ENCODE measurements around the gene DPEP3.
"Not testable (repeated sequence)": the region's sequence is repeated elsewhere in the genome, so short reads cannot be mapped to it uniquely, and the experiment has no call there.

The DPEP3 gene

GRCh38 chr16:67979955-67980678, at the start of gene DPEP3:
Gene DPEP3 (minus strand): TSS chr16:67980499. CDS start chr16:67980380, 119 bp downstream.
- intact Hi-C loops (cut with DNase I), result no loop called here
- no peak for DNase-seq

- no peak for DNase-seq
- intact Hi-C loops (cut with DNase I), result no loop called here
Observed at GRCh38 chr16:68028996-68029395, 48.7 kb upstream of the DPEP3 start.

DNA sequence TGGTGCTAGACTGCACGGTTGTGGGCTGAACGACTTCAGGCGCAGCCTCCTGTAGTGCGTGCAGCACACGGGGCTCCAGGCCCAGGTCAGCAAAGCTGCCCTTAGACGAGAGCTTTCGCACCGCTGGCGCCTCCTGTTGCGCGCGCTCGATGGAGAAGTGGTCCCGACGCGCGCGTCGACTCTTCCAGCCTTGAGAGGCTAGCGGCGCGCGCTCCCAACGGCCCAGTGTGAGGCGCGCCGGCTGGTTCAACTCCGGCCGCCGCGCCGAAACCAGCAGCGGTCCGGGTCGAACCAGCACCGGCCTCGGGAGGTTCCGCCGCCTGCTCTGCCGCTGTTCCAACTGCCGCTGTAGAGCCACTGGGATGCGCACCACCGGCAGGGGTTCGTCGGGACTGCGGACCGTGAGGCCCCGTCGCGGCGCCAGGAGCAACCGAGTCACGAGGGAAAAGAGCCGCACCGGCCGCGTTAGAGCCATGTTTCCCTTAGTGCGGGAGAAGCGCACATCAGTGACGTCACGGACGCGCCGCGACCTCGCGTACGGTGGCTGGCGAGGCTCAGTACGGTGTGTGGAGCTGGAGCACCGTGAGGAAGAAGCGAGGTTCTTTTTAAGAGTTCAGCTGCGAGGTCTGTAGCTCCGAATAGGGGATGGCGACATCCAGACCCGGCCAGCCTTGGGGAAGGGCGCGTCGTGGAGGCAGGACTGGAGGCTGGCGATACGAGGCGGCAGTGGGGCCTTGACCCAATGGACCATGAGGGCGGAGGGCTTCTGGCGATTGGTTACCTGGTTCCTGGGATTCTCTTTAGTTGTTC, 42.6 kb upstream of the DPEP3 start, which contains the start of the genes DDX28 and DUS2:
TSS of gene DDX28 (minus strand) at position 505 of the 810 bp plus-strand sequence. CDS start at position 475, 30 bp downstream.
TSS of gene DUS2 (plus strand) at position 557 of the 810 bp plus-strand sequence. CDS start 14,740 bp downstream, outside the sequence.
- intact Hi-C loops (cut with DNase I), result no loop called here
- peak; percentile 74 to 98 (median 94) for DNase-seq

GRCh38 chr16:68022278-68022727, 42.0 kb upstream of the DPEP3 start:
- intact Hi-C loops (cut with DNase I), result no loop called here
- peak in 7 of 42 donors; percentile 10 to 39 (median 17) for DNase-seq

DNA sequence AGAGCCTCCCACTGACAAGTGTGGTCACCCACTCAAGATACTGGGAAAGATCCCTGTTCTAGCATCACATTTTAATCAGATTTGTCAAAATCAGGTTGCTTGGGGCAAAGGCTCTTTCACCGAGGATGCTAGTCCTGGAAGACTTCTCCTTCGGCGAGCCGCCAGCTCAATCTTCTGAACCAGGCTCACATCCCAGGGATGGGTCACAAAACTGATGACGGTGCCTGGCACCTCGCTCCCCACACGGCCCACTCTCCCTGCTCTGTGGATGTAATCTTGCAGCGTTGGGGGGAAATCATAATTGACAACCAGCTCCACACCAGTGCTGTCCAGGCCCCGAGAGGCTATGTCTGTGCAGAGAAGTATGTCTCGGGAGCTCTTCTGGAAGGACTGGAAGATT, 41.2 kb upstream of the DPEP3 start:
- intact Hi-C loops (cut with DNase I), result no loop called here
- DNase-seq, result no peak

DNA sequence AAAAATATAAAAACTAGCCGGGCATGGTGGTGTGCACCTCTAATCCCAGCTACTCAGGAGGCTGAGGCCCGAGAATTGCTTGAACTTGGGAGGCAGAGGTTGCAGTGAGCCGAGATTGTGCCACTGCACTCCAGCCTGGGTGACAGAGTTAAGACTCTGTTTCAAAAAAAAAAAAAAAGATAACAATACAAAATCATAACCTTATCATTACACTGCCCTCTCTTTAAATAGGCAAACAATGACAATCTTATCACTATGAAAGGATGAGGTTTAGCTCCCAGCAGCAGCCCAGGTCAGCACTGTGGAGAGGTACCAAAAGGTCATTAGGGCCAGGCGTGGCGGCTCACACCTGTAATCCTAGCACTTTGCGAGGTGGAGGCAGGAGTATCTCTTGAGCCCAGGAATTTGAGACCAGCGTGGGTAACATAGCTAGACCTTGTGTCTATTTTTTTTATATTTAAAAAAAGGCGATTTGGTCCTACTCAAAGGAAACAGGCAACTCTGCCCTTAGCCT, 38.9 kb upstream of the DPEP3 start:
- no peak for DNase-seq
- intact Hi-C loops (cut with DNase I), result no loop called here

DNA sequence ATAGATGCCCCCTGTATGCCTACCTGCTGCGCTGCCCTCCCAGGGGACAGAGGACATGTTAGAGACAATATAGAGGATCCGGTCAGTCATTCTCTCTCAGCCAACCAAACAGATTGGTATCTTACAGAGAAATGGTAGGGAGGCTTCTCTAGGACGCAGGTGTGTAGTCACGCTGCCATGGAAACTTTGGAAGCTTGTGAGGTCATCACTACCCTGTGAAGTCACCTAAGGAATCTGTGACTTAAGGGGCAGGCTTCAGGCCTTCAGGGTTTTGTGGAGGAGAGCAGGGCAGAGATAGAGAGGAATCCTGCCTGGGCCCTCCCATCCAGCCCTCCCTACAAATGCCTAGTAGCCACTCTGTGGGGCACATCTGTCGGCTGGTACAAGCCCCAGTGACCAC, 35.4 kb upstream of the DPEP3 start, which contains the start of gene DPEP2NB:
TSS of gene DPEP2NB (minus strand) at position 231 of the 400 bp plus-strand sequence. CDS start at position 90, 141 bp downstream.
- intact Hi-C loops (cut with DNase I), result no loop called here
- no peak for DNase-seq

- DNase-seq, result no peak
- intact Hi-C loops (cut with DNase I), result no loop called here
Observed at GRCh38 chr16:68013440-68013839, 33.1 kb upstream of the DPEP3 start.

DNA sequence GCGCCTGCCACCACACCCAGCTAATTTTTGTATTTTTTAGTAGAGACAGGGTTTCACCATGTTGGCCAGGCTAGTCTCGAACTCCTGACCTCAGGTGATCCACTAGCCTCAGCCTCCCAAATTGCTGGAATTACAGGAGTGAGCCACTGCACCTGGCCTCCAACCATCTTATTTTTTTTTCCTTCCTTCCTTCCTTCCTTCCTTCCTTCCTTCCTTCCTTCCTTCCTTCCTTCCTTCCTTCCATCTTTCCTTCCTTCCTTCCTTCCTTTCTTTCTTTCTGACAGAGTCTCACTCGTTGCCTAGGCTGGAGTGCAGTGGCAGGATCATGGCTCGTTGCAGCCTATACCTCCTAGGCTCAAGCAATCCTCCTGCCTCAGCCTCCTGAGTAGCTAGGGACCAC, 29.6 kb upstream of the DPEP3 start:
- DNase-seq; intact Hi-C loops (cut with DNase I): not testable (repeated sequence)

GRCh38 chr16:68009157-68009735, 28.9 kb upstream of the DPEP3 start:
- intact Hi-C loops (cut with DNase I), result no loop called here
- DNase-seq, result no peak

GRCh38 chr16:68005786-68006286, 25.5 kb upstream of the DPEP3 start:
- intact Hi-C loops (cut with DNase I), result no loop called here
- DNase-seq, result peak in 11 of 42 donors; percentile 7 to 53 (median 19)

DNA sequence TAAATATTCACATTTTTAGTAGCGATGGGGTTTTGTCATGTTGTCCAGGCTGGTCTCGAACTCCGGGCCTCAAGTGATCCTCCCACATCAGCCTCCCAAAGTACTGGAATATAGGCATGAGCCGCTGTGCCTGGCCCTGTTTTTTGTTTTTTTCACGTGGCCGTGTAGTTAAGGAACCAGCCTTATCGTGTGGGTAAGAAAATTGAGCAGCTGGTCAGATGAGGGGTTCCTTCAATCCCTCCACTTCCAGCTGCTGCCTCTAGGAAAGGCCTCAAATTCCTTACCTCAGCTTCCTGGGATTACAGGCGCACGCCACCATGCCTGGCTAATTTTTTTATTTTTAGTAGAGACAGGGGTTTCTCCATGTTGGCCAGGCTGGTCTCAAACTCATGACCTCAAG, 24.9 kb upstream of the DPEP3 start:
- no peak for DNase-seq
- intact Hi-C loops (cut with DNase I), result no loop called here

DNA sequence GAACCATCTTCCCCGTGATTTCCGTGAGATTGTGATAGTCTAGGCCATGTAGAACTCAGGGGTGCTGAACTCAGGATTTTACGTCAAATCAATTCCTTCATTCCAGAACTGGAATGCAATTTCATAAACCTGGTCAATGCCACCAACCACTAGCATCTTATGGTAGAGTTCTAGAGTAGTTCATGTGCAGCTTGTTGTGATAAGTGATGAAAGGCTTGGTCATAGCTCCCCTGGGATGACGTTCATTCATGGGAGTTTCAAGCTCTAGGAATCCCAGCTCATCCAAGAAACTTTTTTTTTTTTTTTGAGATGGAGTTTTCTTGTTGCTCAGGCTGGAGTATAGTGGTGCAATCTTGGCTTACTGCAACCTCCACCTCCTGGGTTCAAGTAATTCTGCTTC, 22.7 kb upstream of the DPEP3 start:
- no peak for DNase-seq
- intact Hi-C loops (cut with DNase I), result no loop called here

GRCh38 chr16:68000450-68000849, 20.2 kb upstream of the DPEP3 start:
- intact Hi-C loops (cut with DNase I), result no loop called here
- DNase-seq, result no peak

GRCh38 chr16:67999985-68000384, 19.7 kb upstream of the DPEP3 start:
- intact Hi-C loops (cut with DNase I), result no loop called here
- no peak for DNase-seq

GRCh38 chr16:67998779-67999688, 18.7 kb upstream of the DPEP3 start, which contains the start of gene DPEP2:
Gene DPEP2 (minus strand): TSS chr16:67999484. CDS start chr16:67993212, 6,272 bp downstream.
- intact Hi-C loops (cut with DNase I), result not testable (repeated sequence)
- peak in 11 of 42 donors; percentile 8 to 46 (median 38) for DNase-seq

GRCh38 chr16:67998231-67998778, 18.0 kb upstream of the DPEP3 start:
- intact Hi-C loops (cut with DNase I); DNase-seq: not testable (repeated sequence)

DNA sequence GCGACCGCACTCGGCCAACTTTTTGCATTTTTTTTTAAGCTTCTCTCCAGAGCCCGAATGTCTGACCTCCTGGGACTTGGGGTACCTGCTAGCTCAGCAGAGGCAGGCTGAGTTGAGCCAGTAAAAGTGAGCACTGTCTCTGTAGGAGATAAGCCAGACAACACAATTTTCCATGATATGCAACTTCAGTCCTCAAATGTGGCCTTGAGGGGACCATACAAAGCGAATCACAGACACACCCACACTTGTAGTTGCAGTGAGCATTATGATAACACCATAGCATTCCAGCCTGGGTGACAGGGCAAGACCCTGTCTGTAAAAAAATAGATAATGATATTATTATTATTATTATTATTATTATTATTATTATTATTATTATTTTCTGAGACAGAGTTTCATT, 16.4 kb upstream of the DPEP3 start:
- no peak for DNase-seq
- intact Hi-C loops (cut with DNase I), result no loop called here

Measured in head of caudate nucleus (tissue), 42 donors.